Kidney capillary endothelial cell (primary cell): ENCODE data around the gene BCL11B.
"Not testable (repeated sequence)": the region's sequence is repeated elsewhere in the genome, so short reads cannot be mapped to it uniquely, and the experiment has no call there.

ENCODE experiments used
- DNase-seq: peaks from one replicate; pipeline ENCODE4 v3.0.0-alpha.2; 2018; ENCODE audit warnings: low spot score

Gene BCL11B

GRCh38 chr14:99199846-99200653 lies 71.9 kb downstream of the BCL11B start:
- DNase-seq, result no peak

- DNase-seq, result no peak
These were observed 73.1 kb downstream of the BCL11B start for GRCh38 chr14:99198746-99199502.

GRCh38 chr14:99196310-99196650 lies 75.7 kb downstream of the BCL11B start:
- no peak for DNase-seq

GRCh38 chr14:99195602-99196309 lies 76.2 kb downstream of the BCL11B start:
- no peak for DNase-seq

- DNase-seq, result no peak
These were observed 77.3 kb downstream of the BCL11B start for GRCh38 chr14:99194736-99195135.

- no peak for DNase-seq
These were observed 77.9 kb downstream of the BCL11B start for GRCh38 chr14:99194136-99194535.

- no peak for DNase-seq
These were observed 79.2 kb downstream of the BCL11B start for GRCh38 chr14:99192830-99193229.

GRCh38 chr14:99192028-99192621 lies 79.9 kb downstream of the BCL11B start:
- DNase-seq, result peak; percentile 11

GRCh38 chr14:99191395-99192027 lies 80.5 kb downstream of the BCL11B start:
- no peak for DNase-seq

- DNase-seq, result no peak
These were observed 81.2 kb downstream of the BCL11B start for GRCh38 chr14:99190696-99191394.

GRCh38 chr14:99189201-99189801 lies 82.7 kb downstream of the BCL11B start:
- DNase-seq, result no peak

GRCh38 chr14:99188731-99189191 lies 83.2 kb downstream of the BCL11B start:
- DNase-seq, result no peak

- no peak for DNase-seq
These were observed 84.1 kb downstream of the BCL11B start for GRCh38 chr14:99187858-99188257.

- no peak for DNase-seq
These were observed 84.9 kb downstream of the BCL11B start for GRCh38 chr14:99186956-99187690.

GRCh38 chr14:99186336-99186735 lies 85.7 kb downstream of the BCL11B start:
- not testable (repeated sequence) for DNase-seq

- DNase-seq, result no peak
These were observed 86.4 kb downstream of the BCL11B start for GRCh38 chr14:99185436-99186068.

- no peak for DNase-seq
These were observed 88.3 kb downstream of the BCL11B start for GRCh38 chr14:99183716-99184115.

- no peak for DNase-seq
These were observed 88.7 kb downstream of the BCL11B start for GRCh38 chr14:99183311-99183710.

- no peak for DNase-seq
These were observed 89.3 kb downstream of the BCL11B start for GRCh38 chr14:99182548-99183250.
